NCI-H1436 (cell line): ENCODE measurements around the gene TMEM52.
A peak's percentile ranks its signal among the peaks of the same experiment; 100 is the strongest.

Experiments
- DNase-seq: peaks from one replicate; lab custom pipeline; 2025; lab: John Stamatoyannopoulos, UW

The TMEM52 gene

DNA sequence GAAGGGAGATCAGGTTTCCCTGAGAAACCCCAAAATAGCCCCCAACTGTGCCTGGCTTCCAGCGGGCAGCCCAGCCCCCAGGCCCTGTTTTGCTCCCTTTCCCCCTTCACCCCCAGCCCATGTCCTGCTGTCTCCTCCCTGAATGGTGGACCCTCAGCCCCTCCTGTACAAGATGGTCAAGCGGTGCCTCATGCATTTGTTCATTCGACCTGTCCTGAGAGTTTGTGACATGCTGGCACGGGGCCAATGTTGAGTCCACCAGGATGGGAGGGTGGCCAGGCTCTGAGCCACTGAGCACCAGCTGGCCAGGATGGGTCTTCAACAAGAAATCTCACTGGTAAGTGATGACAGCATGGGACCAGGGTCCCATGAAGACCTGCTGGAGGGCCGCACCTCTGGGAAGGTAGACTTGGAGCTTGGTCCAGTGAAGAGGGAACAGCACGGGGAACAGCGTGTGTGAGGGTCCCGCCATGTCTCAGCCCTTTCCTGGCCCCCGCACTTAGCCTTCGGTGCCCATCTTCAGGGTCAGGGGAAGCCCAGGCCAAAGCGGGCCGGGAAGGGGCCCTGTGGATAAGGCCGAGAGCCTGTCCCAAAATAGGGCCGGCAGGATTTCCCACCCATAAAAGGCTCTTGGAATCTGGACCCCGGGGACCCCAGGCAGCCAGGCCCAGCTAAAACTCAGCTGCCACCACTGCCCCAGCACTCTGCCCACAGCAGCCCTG, 3.9 kb downstream of the TMEM52 start, which contains the start of gene CALML6:
Gene CALML6, plus strand, starts transcription at position 290 of the 722 bp plus-strand sequence. Its CDS starts 21 bp downstream, at position 311.
- DNase-seq: no peak

DNA sequence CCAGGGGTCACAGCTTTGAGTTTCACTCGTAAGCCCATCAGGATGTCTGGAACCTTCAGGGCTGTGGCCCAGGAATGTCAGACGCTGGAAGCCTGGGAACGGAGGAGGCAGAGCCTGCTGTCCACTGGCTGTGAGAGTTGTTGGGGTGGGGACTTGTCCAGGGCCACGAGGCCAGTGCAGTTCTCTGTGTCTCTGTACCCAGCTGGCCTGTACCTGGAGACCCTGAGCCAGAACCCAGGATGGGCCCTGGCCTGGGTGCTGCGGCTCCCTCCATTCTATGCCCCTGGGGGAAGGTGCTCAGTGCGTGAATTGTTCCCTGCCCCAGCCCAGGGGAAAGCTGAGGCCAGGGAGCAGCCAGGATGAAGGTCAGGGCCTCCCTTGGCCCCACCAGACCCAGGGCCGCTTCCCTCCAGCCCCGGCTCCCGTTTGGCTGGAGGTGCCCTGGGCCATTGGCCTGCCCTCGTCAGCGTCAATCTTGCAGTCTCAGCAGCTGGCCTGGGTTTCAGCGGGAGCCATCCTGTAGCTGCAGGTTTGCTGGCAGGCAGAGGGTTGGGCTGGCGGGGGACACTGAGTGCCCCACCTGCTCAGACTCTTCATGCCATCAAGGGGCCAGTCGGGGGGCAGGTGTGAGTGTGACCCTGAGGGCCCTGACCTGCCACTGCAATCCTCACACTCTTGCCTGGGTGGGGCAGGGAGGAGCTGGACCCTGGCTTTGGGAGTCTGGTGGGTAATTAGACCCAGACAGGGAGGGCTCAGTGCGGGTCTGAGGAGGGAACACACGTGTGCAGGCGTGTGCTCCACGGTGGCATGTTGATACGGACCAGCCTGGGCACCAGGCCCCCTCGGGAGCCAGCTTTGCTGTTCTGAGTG, 4.7 kb downstream of the TMEM52 start:
- DNase-seq: no peak

DNA sequence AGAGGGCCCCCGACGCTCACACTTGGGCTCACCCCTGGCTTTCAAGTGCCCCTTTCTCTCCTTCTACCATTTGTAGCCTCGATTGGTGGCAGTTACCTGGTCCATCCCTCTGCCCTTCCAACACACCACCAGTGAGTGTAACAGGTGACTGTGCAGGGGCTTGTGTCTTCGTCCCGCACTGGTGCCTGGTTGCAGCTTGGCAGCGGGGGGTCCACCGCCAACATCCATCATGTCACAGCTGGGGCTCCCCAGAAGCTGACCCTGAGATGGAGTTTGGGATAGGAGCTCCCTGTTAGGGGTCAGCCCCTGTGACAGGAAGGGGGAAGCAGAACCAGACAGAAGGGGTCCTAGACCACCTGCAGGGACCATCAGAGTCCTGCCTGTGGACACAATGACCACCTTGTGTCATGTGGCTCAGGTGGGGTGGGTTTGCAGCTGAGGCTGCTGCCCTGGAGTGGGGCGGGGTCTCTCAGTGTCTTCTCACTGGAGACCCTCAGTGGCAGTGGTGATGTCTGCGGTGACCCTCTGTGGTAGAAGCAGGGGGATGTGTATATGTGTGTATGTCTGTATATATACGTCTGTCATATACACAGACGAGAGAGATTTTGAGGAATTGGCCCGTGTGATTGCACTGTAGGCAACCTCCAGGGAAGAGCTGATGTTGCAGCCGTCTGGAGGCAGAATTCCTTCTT, 7.6 kb downstream of the TMEM52 start:
- no peak for DNase-seq

DNA sequence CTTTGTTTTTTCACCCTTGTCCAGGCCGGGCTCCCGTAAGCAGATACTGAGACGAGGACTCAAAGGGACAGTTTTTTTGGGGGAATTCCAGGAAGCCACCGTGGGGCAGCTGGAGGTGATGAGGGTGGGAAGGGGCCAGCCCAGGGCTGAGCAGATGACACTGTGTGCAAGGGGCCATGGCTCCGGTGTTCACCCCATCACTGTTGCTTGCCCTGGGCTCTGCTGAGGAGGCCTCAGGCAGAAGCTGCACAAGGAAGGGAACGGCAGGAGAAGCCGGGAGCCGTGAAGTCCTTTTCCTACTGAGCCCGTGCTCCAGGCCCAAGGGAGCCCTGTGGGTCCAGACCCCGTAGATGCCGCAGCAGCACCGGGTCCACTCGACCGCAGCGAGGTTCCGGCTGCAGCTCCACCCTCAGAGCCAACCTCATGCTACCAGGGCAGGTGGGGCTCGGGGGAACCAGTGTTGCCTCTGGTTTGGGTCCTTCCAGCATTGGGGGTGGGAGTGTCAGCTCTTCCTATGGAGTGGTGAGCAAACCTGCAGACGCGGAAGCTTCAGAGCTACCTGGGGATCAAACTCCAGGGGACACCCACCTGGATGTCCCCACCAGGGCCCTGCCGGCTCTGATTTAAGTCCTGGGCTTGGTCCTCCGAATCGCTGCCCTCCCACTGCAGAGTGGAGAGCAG, 8.3 kb downstream of the TMEM52 start:
- DNase-seq: no peak

DNA sequence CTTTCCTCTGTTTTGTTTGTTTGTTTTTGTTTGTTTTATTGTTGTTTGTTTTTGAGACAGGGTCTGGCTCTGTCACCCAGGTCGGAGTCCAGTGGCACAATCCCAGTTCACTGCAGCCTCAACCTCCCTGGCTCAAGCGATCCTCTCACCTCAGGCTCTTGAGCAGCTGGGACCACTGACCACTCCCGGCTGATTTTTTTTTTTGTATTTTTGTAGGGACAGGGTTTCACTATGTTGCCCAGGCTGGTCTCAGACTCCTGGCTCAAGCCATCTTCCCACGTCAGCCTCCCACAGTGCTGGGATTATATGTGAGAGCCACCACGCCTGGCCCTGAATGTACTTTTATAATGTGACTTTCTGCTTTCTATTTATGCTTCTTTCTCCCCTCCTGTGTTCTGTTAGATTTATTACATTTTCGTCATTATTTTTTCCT, 9.0 kb downstream of the TMEM52 start:
- no peak for DNase-seq

DNA sequence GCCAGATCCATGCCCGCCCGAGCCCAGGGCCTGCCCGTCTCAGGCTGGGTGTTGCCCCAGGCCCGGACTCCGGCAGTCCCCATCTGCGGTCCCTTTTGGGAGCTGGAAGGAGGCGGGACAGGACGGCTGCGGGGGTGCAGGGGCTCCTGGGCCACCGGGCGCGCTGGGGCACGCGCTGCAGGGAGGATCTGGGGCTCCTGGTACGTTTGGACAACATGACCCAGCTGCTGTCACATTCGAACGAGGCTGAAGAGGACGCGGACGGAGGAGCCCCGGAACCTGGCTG, 10.6 kb downstream of the TMEM52 start:
- DNase-seq: no peak

DNA sequence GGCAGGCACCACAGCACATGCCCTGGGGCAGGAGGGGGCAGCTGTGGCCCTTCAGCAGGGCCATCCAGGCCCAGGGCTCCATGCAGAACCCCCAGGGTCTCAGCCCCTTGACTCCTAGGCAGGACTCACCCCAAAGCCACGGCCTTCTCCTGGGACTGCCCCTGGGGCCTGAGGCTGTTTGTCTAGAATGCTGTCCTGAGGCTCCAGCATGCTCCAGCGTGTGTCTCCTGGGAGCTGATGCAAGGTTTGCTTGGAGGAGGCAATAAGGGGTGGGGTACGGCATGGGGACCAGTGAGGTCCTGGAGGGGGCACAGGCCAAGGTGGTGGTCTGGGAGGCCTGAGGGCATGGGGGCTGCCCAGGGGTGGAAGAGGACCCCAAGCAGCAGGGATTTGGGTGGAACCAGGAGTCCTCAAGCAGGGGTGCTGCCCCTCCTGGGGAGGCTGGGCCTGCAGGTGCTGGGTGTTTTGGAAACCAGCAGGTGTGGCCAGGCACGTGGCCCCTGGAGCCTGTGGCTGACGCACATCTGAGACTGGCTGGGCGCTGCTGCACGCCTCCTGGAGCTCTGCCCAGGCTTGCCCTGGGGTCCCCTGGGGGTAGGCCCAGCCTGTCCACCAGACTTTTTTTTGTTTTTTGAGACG, 11.9 kb downstream of the TMEM52 start:
- DNase-seq: peak; percentile 85

DNA sequence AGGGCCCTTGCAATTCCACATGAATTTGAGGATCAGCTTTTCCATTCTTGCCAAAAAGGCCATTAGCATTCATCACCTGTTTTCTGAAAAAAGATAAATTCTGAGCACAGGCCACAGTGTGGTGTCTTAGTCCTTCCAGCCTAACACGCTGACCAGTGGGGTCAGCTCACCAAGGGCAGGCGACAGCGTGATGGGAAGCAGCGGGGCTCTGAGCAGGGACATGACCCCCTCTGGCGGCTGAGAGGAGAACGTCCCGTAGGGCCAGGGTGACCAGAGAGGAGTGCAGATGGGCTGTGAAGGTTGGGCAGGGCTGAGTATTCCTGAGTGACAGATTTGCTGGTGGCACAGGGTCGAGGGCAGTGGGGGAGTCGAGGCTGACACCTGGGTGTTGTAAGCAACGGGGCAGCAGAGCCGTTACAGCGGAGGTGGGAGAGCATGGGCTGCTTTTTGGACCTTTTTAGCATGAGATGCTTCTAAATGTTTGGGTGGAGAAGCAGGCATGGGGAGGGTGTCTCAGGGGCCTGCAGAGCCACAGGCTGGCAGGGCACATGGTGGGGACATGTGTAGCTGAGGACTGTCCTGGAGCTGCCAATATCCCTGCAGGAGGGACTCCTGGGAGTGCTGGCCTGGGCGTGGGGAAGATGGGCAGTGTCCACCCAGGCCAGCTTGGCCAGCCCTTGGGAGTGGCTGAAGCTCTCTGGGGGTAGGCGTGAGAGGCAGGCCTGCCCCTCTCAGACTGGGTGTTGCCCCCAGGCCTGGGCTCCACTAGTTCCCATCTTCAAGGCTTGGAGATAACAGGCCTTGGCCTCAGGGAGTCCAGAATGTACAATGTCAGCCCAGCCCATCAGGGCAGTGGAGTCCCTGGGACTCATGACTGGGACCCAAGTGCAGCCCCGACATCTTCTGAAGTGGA, 12.6 kb downstream of the TMEM52 start:
- no peak for DNase-seq

DNA sequence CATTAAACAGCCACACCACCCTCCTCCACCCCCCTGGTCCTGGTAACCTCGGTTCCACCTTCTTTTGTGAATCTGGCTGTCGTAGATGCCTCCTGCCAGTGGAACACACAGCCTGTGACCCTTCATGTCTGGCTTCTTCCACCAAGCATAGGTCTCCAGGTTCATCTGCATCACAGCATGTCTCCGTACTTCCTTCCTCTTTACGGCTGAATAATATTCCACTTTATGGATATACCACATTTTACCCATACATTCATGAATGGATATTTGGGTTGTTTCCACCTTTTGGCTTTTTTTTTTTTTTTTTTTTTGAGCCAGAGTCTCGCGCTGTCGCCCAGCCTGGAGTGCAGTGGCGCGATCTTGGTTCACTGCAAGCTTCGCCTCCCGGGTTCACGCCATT, 15.9 kb downstream of the TMEM52 start:
- no peak for DNase-seq

DNA sequence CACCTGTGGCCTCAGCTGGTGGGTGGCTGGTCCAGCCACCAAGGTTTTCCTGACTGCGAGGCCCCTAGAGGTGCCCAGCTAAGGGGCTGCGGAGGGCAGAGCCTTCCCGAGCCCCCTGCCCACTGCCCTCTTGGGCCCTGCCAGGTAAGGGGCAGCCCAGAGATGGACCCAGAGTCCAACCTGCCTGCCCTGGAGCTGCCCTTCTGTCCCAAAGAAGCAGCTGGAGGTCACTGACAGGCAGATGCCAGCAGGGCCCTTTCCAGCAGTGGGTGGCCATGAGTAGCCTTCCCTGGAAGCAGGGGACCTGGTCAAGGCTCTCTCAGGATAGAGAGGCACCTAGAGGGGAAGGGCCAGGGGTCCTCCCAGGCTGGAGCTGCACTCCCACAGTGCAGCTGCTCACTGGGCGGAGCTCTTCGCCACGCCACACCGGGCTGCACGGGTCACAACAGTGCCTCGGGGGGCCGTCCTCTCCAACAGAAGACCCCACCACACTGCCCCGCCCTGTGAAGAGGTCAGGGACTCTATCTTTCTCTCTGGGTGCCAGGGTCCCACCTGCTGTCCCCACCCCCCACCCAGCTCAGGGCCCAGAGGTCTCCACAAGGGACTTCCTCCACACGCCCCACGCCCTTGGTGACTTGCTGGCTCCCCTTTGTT, 17.3 kb downstream of the TMEM52 start:
- DNase-seq: no peak

DNA sequence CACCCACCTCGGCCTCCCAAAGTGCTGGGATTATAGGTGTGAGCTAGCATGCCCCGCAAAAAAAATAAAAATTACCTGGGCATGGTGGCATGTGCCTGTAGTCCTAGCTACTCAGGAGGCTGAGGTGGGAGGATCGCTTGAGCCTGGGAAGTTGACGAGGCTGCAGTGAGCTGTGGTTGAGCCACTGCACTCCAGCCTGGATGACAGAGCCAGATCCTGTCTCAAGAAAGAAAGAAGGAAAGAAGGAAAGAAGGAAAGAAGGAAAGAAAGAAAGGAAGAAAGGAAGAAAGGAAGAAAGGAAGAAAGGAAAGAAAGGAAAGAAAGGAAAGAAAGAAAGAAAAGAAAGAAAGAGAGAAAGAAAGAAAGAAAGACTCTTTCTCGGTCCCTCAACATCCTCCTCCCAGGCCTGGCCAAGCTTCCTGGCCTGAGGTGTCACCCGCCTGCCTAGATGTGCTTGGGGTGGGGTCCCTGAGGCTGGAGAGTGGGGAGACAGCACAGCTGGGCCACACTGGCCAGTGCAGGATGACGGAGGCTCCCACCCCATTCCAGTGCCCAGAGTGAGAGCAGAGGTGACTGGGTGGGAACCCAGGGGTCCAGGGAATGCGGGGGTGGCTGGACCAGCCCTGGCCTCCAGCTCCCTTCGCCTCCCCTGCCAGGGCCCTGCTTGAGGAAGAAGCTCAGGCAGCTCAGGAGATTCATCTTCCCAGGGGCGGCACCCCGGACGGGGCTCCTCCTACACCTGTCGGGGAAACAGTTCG, 18.0 kb downstream of the TMEM52 start:
- no peak for DNase-seq

DNA sequence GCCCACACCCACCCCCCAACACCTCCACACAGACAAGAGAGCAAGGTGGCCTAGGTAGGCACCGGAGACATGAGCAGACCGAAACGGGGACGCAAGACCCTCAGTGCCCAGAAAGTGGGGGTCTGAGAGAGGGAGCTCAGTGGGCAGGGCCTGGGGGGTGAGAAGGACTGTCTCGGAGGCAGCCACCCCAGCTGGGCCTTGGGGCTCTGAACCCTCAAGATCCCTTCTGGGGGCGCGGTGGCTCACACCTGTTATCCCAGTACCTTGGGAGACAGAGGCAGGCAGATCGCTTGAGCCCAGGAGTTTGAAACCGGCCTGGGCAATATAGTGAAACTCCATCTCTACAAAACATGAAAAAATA, 19.1 kb downstream of the TMEM52 start:
- DNase-seq: no peak

DNA sequence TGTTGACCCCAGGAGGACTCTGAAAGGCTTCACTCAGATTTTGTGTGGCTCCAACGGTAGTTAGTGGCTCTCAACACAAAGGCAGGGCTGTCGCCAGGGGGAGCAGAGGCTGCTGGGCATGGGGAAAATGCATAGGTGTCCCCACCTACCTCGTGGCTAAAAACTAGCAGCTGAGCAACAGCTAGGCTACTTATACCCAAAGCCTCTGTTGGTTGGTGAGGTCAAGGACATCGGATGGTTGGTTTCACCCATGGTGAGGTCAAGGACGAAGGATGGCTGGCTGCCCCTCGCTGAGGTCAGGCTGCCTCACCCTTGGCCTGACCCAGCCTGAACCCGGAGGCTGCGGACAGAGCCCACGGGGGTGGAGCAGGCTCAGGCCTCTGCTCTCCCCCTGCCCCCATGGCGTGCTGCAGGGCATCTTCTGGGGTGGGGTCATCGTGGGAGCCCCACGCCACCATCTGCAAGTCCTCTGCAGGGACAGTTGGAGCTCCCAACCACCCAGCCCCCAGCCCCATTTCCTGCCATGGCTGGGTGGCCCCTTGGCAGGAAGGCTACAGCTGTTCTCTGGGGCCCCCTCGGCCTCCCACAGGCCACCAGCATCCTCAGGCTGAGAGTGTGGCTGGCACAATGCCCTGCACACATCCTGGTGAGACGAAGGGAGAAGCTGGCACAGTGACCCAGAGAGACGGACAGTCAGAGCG, 19.7 kb downstream of the TMEM52 start:
- DNase-seq: peak; percentile 46

DNA sequence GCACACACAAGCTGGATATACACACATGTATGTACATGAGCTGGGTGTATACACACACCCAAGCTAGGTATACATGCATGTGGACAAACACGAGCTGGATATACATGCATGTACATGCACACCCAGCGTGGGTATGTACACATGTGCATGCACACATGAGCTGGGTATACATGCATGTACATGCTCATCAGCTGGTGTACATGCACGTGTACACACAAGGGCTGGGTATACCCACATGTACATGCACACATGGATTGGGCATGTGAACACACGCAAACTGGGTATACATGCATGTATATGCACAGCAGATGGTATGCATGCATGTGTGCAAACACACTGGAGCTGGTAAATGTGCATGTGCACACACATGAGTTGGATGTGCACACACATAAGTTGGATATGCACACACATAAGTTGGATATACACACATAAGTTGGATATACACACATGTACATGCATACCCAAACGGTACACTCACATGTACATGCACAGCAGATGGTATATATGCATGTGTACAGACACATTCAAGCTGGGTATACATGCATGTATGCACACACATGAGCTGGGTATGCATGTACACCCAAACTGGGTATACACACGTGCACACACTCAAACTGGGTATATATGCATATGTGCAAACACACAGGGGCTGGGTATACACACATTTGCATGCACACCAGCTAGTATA, 20.7 kb downstream of the TMEM52 start:
- DNase-seq: no peak

DNA sequence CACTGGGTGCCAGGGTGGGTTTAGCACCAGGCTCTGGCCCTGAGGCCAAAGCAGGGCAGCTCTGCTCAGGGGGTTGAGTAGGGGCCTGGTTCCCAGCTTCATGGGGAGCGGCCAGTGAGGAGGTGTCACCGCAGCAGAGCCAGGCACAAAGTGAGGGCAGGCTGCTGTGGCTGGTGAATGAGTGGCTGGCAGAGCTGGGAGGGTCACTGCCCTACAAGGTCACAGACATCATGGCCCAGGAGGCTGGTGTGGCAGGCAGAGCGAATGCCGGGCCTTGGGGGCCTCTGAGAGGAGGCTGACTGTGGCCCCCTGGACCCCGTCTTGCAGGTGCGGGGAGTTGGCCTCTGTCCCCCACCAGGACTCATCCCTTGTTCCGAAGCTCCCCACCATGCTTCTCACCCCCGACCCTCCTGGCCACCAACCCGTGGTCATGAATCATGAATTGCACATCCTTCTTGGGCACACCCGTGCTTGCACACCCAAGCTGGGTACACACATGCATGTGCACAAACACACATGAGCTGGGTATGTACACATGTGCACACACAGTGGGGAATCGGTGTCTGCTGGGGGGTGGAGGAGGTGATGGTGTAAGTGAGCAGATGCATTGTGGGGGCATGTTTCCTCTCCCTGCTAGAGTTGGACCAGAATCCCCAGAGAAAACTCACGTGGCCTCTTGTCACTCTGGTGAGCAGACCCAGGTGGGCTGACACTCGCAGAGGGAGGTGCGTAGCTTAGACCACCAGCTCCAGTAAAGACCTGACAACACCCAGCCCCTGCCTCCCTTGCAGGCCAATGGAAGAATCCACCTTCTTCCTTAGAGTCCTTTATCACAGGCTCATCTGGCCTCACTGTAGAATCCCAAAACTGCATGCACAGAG, 23.4 kb downstream of the TMEM52 start:
- no peak for DNase-seq

DNA sequence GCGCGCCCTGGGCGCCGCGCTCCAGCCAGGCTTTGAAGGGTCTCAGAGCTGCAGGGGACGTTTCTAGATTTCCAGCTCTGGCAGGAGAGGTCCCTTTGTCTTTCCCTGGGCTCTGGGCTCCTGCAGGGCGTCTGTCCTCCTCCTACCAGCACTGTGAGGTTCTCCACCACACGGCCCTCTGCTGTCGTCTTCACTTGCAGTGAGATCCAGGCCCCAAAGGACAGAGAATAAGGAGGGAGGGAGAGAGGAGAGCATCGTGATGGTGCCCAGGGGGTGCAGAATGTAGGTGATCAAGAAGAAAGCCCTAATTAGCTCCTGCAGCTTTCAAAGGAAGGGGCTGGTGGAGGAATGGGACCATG, 24.0 kb downstream of the TMEM52 start:
- DNase-seq: no peak

DNA sequence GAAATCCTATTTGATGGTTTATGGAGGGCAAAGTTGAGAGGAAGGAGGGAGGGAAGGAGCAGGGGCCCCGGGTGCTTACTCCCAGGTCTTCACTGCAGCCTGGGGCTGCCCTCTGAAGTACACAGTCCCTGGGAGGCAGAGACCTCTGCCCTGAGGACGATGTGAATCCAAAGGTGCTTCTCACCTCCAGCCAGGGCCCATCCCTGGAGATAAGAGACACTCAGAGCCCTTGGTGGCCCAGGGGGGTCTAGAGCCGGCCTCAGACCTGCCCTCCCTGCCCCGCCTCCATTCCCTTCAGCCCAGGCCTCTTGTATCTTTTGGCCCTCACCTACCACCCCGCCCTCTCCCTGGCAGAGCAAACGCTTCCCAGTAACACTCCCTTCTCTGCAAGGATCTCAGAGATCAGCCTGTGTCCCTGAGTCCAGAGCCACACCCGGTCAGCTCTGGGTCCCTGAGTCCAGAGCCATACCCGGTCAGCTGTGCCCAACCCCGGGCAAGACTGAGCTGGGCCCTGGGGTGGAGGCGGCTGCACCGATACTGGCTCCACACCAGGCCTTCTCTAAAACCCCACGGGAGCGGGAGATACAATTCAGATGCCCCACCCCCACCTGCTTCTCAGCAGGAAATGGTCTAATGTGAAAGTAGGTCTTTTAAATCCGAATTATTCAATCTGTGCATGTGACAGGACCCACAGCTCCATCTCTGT, 24.6 kb downstream of the TMEM52 start:
- no peak for DNase-seq
